BLaER1 (cell line): Measurements from ENCODE around the gene COL18A1.

Experiments
- H3K27ac ChIP-seq: shearing (Covaris generic); formaldehyde crosslinking; 2 replicates; pipeline ENCODE4 v1.8.1; 2022
- H3K27me3 ChIP-seq: shearing (Covaris generic); formaldehyde crosslinking; 2 replicates; pipeline ENCODE4 v1.8.1; 2022
- H3K36me3 ChIP-seq: shearing (Covaris generic); formaldehyde crosslinking; 2 replicates; pipeline ENCODE4 v1.8.1; 2022
- H3K4me1 ChIP-seq: shearing (Covaris generic); formaldehyde crosslinking; 2 replicates; pipeline ENCODE4 v1.8.1; 2022
- H3K4me2 ChIP-seq: shearing (Covaris generic); formaldehyde crosslinking; 2 replicates; pipeline ENCODE4 v1.8.1; 2022
- H3K4me3 ChIP-seq: shearing (Covaris generic); formaldehyde crosslinking; 2 replicates; pipeline ENCODE4 v1.8.1; 2022
- H3K9ac ChIP-seq: shearing (Covaris generic); formaldehyde crosslinking; 2 replicates; pipeline ENCODE4 v1.8.1; 2022
- H3K9me3 ChIP-seq: shearing (Covaris generic); formaldehyde crosslinking; 2 replicates; pipeline ENCODE4 v1.8.1; 2022
- H4K20me1 ChIP-seq: shearing (Covaris generic); formaldehyde crosslinking; 2 replicates; pipeline ENCODE4 v1.8.1; 2022
- Cebpa-rat ChIP-seq: shearing (Covaris generic); IDR thresholded peaks from 2 replicates; pipeline ENCODE4 v1.8.1; 2022

COL18A1 gene

GRCh38 chr21:45448283-45448809 lies 43.4 kb downstream of the COL18A1 start:
- no peaks in the 10 kb centered on the region for H3K36me3 ChIP-seq
- no peaks in the 10 kb centered on the region for H4K20me1 ChIP-seq
- H3K9me3 ChIP-seq, result peaks cover 18% of the 10 kb centered on the region
- H3K4me1 ChIP-seq, result peaks cover 29% of the 10 kb centered on the region
- no peak overlapping the region for H3K27ac ChIP-seq
- H3K4me2 ChIP-seq, result no peak overlapping the region
- no peak for TF ChIP-seq Cebpa-rat
- no peak overlapping the region for H3K9ac ChIP-seq
- no peaks in the 10 kb centered on the region for H3K27me3 ChIP-seq
- H3K4me3 ChIP-seq, result no peak overlapping the region

- Histone ChIP-seq H3K4me1 (peaks cover 22% of the 10 kb centered on the region), H3K27ac (no peak overlapping the region), H4K20me1 (no peaks in the 10 kb centered on the region), H3K9me3 (peaks cover 18% of the 10 kb centered on the region), H3K4me2 (no peak overlapping the region), H3K36me3 (no peaks in the 10 kb centered on the region), H3K9ac (no peak overlapping the region), H3K27me3 (no peaks in the 10 kb centered on the region), H3K4me3 (no peak overlapping the region)
- TF ChIP-seq Cebpa-rat, result no peak
Measured at GRCh38 chr21:45448810-45449657, 44.1 kb downstream of the COL18A1 start.

- H3K36me3 ChIP-seq, result no peaks in the 10 kb centered on the region
- H3K9me3 ChIP-seq, result peaks cover 18% of the 10 kb centered on the region
- no peak overlapping the region for H3K4me3 ChIP-seq
- H4K20me1 ChIP-seq, result no peaks in the 10 kb centered on the region
- no peak overlapping the region for H3K9ac ChIP-seq
- no peak overlapping the region for H3K4me2 ChIP-seq
- TF ChIP-seq Cebpa-rat, result no peak
- H3K4me1 ChIP-seq, result peaks cover 17% of the 10 kb centered on the region
- H3K27me3 ChIP-seq, result no peaks in the 10 kb centered on the region
- H3K27ac ChIP-seq, result no peak overlapping the region
Measured at GRCh38 chr21:45449658-45450422, 44.9 kb downstream of the COL18A1 start.

- no peak overlapping the region for H3K4me2 ChIP-seq
- TF ChIP-seq Cebpa-rat, result no peak
- peaks cover 18% of the 10 kb centered on the region for H3K9me3 ChIP-seq
- H3K27ac ChIP-seq, result no peak overlapping the region
- H3K4me1 ChIP-seq, result peaks cover 24% of the 10 kb centered on the region
- H4K20me1 ChIP-seq, result no peaks in the 10 kb centered on the region
- no peak overlapping the region for H3K9ac ChIP-seq
- no peak overlapping the region for H3K4me3 ChIP-seq
- no peaks in the 10 kb centered on the region for H3K36me3 ChIP-seq
- no peaks in the 10 kb centered on the region for H3K27me3 ChIP-seq
Measured at GRCh38 chr21:45450423-45451090, 45.6 kb downstream of the COL18A1 start.

- H3K36me3 ChIP-seq, result no peaks in the 10 kb centered on the region
- H3K9ac ChIP-seq, result no peak overlapping the region
- H3K4me3 ChIP-seq, result no peak overlapping the region
- no peaks in the 10 kb centered on the region for H4K20me1 ChIP-seq
- no peaks in the 10 kb centered on the region for H3K27me3 ChIP-seq
- peaks cover 12% of the 10 kb centered on the region for H3K9me3 ChIP-seq
- H3K27ac ChIP-seq, result no peak overlapping the region
- peaks cover 31% of the 10 kb centered on the region for H3K4me1 ChIP-seq
- H3K4me2 ChIP-seq, result peak overlapping the region; percentile 24; the same call in 1 of the 2 replicates
- TF ChIP-seq Cebpa-rat, result no peak
Measured at GRCh38 chr21:45451091-45451740, 46.3 kb downstream of the COL18A1 start.

GRCh38 chr21:45451771-45452182 lies 46.8 kb downstream of the COL18A1 start:
- no peak overlapping the region for H3K4me3 ChIP-seq
- TF ChIP-seq Cebpa-rat, result no peak
- H3K4me1 ChIP-seq, result peaks cover 37% of the 10 kb centered on the region
- peaks cover 7% of the 10 kb centered on the region; the same call in 1 of the 2 replicates for H3K9me3 ChIP-seq
- no peaks in the 10 kb centered on the region for H3K36me3 ChIP-seq
- peak overlapping the region; percentile 24; the same call in 1 of the 2 replicates for H3K4me2 ChIP-seq
- H3K9ac ChIP-seq, result no peak overlapping the region
- H4K20me1 ChIP-seq, result no peaks in the 10 kb centered on the region
- H3K27ac ChIP-seq, result no peak overlapping the region
- no peaks in the 10 kb centered on the region for H3K27me3 ChIP-seq

GRCh38 chr21:45452696-45453307 lies 47.8 kb downstream of the COL18A1 start:
- no peak overlapping the region for H3K4me3 ChIP-seq
- H3K4me2 ChIP-seq, result no peak overlapping the region
- no peak overlapping the region for H3K27ac ChIP-seq
- peaks cover 47% of the 10 kb centered on the region for H3K4me1 ChIP-seq
- H3K27me3 ChIP-seq, result no peaks in the 10 kb centered on the region
- H3K36me3 ChIP-seq, result no peaks in the 10 kb centered on the region
- H4K20me1 ChIP-seq, result no peaks in the 10 kb centered on the region
- no peak overlapping the region for H3K9ac ChIP-seq
- H3K9me3 ChIP-seq, result 0 out of 2 replicates have a peak, but pooled peaks cover 3% of the 10 kb centered on the region
- TF ChIP-seq Cebpa-rat, result no peak

- TF ChIP-seq Cebpa-rat, result no peak
- no peaks in the 10 kb centered on the region for H3K36me3 ChIP-seq
- H3K4me2 ChIP-seq, result no peak overlapping the region
- no peak overlapping the region for H3K27ac ChIP-seq
- H3K9me3 ChIP-seq, result no peaks in the 10 kb centered on the region
- H3K4me3 ChIP-seq, result no peak overlapping the region
- no peaks in the 10 kb centered on the region for H4K20me1 ChIP-seq
- no peak overlapping the region for H3K9ac ChIP-seq
- peaks cover 53% of the 10 kb centered on the region for H3K4me1 ChIP-seq
- H3K27me3 ChIP-seq, result no peaks in the 10 kb centered on the region
Measured at GRCh38 chr21:45453308-45453950, 48.5 kb downstream of the COL18A1 start.
